22Rv1 (cell line): ENCODE measurements around the gene DNM1.
A peak's percentile ranks its signal among the peaks of the same experiment; 100 is the strongest.

ENCODE experiments used
- H3K27ac ChIP-seq: fragments of 450-650 bp; 2 replicates; pipeline ENCODE4 v1.5.1; 2017
- ZFX ChIP-seq: fragments of 450-650 bp; IDR thresholded peaks from 2 replicates; pipeline ENCODE4 v1.6.1; 2017; ENCODE audit warnings: antibody characterized with exemption, borderline replicate concordance
- TF ChIP-seq, protein P1 (sequence below): fragments of 450-650 bp; IDR thresholded peaks from 2 replicates; pipeline ENCODE4 v1.5.1; 2017; ENCODE audit warnings: mild to moderate bottlenecking

DNM1 gene

DNA sequence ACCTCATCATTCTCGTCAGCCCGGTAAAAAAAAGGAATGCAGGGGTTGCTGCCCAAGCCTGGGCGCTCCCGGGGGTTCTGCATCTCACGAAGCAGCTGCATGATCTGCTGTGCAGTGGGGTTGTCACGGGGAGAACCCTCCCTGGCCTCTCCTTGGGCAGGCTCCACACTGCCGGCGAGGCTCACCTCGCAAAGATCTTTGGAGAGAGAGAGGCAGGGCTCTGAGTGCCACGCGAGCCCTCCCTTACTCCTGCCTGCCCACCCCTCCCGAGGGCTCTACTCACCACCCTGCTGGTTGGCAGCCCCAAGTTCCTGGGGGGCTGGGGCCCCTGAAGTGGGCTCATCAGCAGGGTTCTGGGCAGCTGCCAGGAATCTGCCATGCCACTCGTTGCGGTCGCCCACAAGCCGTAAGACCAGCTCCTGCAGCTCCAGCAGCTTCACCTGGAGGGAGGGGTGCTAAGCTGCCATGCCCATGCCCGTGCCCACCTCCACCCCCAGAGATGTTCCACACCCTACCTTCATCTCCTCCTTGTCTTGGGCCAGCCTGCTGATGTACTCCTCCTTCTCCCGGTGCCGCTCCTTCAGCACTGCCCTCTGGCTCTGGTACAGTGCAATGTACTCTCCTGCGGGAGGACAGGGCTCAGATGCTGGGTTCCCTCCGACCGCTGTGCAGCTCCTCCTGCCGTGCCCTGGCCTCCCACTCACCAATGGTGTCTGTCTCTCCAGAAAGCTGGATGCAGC lies 54.1 kb downstream of the DNM1 start:
- TF ChIP-seq, protein P1, sequence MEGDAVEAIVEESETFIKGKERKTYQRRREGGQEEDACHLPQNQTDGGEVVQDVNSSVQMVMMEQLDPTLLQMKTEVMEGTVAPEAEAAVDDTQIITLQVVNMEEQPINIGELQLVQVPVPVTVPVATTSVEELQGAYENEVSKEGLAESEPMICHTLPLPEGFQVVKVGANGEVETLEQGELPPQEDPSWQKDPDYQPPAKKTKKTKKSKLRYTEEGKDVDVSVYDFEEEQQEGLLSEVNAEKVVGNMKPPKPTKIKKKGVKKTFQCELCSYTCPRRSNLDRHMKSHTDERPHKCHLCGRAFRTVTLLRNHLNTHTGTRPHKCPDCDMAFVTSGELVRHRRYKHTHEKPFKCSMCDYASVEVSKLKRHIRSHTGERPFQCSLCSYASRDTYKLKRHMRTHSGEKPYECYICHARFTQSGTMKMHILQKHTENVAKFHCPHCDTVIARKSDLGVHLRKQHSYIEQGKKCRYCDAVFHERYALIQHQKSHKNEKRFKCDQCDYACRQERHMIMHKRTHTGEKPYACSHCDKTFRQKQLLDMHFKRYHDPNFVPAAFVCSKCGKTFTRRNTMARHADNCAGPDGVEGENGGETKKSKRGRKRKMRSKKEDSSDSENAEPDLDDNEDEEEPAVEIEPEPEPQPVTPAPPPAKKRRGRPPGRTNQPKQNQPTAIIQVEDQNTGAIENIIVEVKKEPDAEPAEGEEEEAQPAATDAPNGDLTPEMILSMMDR = no peak
- no peak for TF ChIP-seq ZFX
- H3K27ac ChIP-seq = no peak overlapping the region

DNA sequence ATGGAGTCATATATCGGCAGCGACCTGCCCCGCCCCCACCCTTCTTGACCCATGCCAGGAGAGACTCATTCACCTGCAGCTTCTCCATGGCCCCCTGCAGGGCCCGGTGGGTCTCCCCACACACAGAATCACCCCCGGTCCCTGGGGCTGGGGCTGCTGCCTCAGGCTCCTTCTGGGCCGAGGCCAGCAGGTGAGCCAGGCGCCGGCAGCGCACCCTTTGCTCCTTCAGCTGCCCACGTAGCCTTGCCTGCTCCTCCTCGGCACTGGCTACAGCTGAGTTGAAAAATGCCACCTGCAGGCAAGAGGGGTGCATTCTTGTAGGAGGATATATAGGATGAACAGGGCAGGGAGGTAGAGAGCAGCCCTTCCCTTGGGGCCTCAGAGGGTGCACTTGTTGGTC lies 54.7 kb downstream of the DNM1 start:
- H3K27ac ChIP-seq = no peak overlapping the region
- no peak for TF ChIP-seq ZFX
- TF ChIP-seq, protein P1 = no peak

DNA sequence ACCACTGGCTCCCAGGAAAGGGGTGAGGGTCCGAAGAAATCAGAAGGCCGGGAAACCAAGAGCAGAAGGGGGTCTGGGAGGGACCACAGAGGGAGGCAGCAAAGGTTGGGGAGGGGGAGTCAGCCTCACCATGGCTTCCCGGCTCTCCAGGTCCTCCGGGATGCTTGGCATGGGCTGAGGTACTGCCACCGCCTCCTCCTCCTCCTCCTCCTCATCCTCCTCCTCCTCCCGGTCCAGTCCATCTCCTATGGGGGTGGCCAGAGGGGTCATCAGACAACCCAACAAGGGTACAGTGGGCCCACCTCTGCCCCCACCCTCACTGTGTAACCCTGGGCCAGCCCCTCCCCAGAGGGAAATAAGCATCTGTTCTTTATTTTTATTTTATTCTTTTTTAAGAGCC lies 55.1 kb downstream of the DNM1 start:
- TF ChIP-seq, protein P1 = no peak
- TF ChIP-seq ZFX = no peak
- no peak overlapping the region for H3K27ac ChIP-seq

DNA sequence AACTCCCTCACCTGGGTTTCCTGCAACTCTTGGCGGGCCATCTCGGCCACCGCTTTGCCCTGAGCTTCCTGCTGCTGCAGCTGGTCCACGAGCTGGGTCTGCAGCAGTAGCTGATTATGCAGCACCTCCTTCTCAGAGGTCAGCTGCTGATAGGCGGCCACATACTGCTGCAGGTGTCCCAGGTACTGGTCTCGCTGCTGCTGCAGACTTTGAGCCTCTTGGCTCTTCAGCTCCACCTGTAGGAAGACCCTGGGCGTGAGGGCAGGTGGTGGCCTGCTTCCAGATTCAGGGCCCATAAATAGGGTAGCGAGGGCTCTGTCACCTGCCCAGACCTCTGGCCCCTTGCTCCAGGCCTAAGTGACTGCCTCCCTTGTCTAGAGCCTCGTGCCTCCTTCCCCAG lies 56.0 kb downstream of the DNM1 start:
- H3K27ac ChIP-seq = no peak overlapping the region
- TF ChIP-seq, protein P1 = peak; percentile 20; the same call in 1 of the 2 replicates
- no peak for TF ChIP-seq ZFX

DNA sequence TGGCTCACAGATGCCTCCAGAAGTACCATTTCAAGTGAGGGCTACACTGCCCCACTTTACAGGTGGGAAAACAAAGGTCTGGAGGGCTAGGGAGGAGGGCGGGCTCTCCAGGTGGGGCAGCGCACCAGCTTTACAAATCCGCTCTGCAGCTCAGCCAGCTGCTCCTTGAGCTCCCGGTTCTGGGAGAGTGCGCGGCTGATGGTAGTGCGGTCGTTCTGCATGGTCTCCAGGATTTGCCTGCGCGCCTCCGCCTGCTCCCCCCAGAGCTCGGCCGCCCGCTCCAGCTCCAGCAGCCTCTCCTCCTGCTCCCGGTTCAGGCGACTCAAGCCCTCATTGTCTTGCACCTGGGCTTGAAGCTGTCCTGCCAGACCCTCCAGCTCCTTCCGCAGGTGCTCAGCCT lies 57.2 kb downstream of the DNM1 start:
- no peak overlapping the region for H3K27ac ChIP-seq
- TF ChIP-seq, protein P1 = no peak

DNA sequence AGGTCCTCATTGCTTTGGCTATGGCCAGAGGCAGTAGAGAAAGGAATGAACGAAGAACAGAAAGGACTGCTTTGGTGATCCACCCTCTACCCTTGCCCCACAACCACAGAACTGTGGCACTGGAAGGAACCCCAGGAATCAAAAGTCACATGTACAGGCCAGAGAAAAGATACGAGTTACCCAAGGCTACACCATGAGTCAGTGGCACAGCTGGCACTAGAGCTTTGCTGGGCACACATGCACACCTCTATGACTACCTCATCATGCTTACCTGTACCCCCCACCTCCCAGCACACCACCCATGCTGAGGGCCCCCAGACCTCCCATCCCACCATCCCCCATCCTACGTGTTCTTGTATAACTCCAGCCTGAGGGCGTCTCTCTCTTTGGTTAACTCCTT lies 59.5 kb downstream of the DNM1 start:
- no peak overlapping the region for H3K27ac ChIP-seq
- TF ChIP-seq ZFX = no peak
- TF ChIP-seq, protein P1 = no peak

DNA sequence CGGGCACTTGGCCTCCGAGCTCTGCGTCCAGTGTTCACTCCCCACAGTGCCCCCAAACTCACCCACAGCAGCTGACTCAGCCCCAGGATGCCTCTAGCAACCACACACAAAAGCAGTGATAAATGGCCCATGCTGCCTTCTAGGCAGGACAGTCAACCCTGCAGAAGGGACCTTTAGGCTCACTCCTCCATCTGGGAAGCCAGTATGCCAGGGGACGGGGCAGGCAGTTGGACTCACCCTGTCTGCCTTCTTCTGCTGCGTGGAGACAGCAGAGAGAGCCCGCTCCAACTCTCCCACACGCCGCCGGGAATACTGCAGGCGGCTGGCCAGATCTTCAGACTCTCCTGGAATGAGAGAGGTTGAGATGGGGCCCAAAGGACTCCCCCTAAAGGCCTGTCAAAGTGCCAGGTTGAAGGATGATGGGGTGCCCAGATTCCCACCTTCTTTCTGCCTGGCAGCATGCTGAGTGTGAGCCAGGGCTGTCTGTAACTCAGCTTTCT lies 62.2 kb downstream of the DNM1 start:
- TF ChIP-seq, protein P1 = no peak
- no peak for TF ChIP-seq ZFX

More for the DNA sequence above, 62.2 kb downstream of the DNM1 start:
- H3K27ac ChIP-seq = no peak overlapping the region
